Caco-2 (cell line): ENCODE data around the gene SLC25A10. TPM values are rescaled to one million over a fixed set of nuclear protein-coding genes. Genes with fewer than 3 reads are reported as not detected.

ENCODE experiments used
- BruUV-seq: library from RNA; stranded (reverse); fragments of 400-500 nt; replicated peaks from 2 replicates; lab custom pipeline; 2021; lab: Mats Ljungman, UMichigan
- CTCF ChIA-PET: fragments of 300-600 bp; sonication (Branson Sonifier 250); formaldehyde crosslinking; loops from one replicate; lab custom pipeline; 2022; ENCODE audit warnings: antibody characterized with exemption; lab: Charles Lee
- POLR2A ChIA-PET: fragments of 300-600 bp; sonication (Branson Sonifier 250); formaldehyde crosslinking; loops from one replicate; lab custom pipeline; 2022; ENCODE audit warnings: antibody characterized with exemption; lab: Charles Lee
- DNase-seq, 2 experiments: peaks; one replicate each; pipeline versions ENCODE4 v3.0.0 to v3.0.0-alpha.2; 2020 to 2022
- H3K27me3 ChIP-seq: replicated peaks from 2 replicates; pipeline ENCODE4 v1.6.0; 2011; ENCODE audit warnings: low read length; ENCODE audit not compliant: control insufficient read depth, insufficient read depth
- H3K36me3 ChIP-seq: 2 replicates; pipeline ENCODE4 v1.5.1; 2011; ENCODE audit warnings: low read length; ENCODE audit not compliant: control insufficient read depth, insufficient read depth
- H3K4me1 ChIP-seq: fragments of 250-450 bp; sonication (Bioruptor Pico); 2 replicates; pipeline ENCODE4 v1.5.1; 2020; ENCODE audit warnings: mild to moderate bottlenecking
- H3K4me3 ChIP-seq: 2 replicates; pipeline ENCODE4 v1.5.1; 2011; ENCODE audit warnings: low read depth, mild to moderate bottlenecking, control low read depth, low read length
- H3K9me3 ChIP-seq: fragments of 250-450 bp; sonication (Bioruptor Pico); 2 replicates; pipeline ENCODE4 v1.5.1; 2020; ENCODE audit warnings: mild to moderate bottlenecking, moderate library complexity
- H3K27ac Mint-ChIP-seq: one replicate; pipeline ENCODE4 v1.8.0; 2022; ENCODE audit warnings: mixed read lengths; ENCODE audit not compliant: unreplicated experiment
- H3K27me3 Mint-ChIP-seq: one replicate; pipeline ENCODE4 v1.8.0; 2022; ENCODE audit warnings: mixed read lengths; ENCODE audit not compliant: insufficient read depth, unreplicated experiment
- H3K36me3 Mint-ChIP-seq: one replicate; pipeline ENCODE4 v1.8.0; 2022; ENCODE audit warnings: mild to moderate bottlenecking, mixed read lengths; ENCODE audit not compliant: insufficient read depth, unreplicated experiment
- H3K4me1 Mint-ChIP-seq: one replicate; pipeline ENCODE4 v1.8.0; 2022; ENCODE audit warnings: low read depth, mixed read lengths; ENCODE audit not compliant: unreplicated experiment
- H3K4me3 Mint-ChIP-seq: one replicate; pipeline ENCODE4 v1.8.0; 2022; ENCODE audit warnings: mild to moderate bottlenecking, moderate library complexity, mixed read lengths; ENCODE audit not compliant: unreplicated experiment
- H3K9me3 Mint-ChIP-seq: one replicate; pipeline ENCODE4 v1.8.0; 2022; ENCODE audit warnings: mixed read lengths; ENCODE audit not compliant: unreplicated experiment
- intact Hi-C: fragments of 100-400 bp; cut with micrococcal nuclease; formaldehyde crosslinking; loops from one replicate; pipeline ENCODE4 v1.10.0; 2022; ENCODE audit not compliant: unreplicated experiment
- total RNA-seq: library from RNA; stranded (reverse); gene quantifications from 2 replicates; pipeline ENCODE4 v1.2.3, GENCODE V29; 2022
- TF ChIP-seq, protein P1 (sequence below), 2 experiments: fragments of 200-600 bp in 1 of 2; IDR thresholded peaks; 1 replicate in 1 of 2; 2 replicates in 1 of 2; pipeline versions ENCODE4 v1.5.1 to v1.8.0; 2011 to 2022; ENCODE audit warnings: antibody characterized with exemption in 1 of 2, control low read depth in 1 of 2, inconsistent platforms in 1 of 2, low read depth in 1 of 2, low read length in 1 of 2, mild to moderate bottlenecking in 1 of 2, moderate library complexity in 1 of 2; ENCODE audit not compliant: insufficient read depth in 1 of 2, severe bottlenecking in 1 of 2, unreplicated experiment in 1 of 2

Gene SLC25A10
- total RNA-seq, 1 experiment from 2014 or later = 49.5 TPM

- peaks cover 18% of the 10 kb centered on the region for H3K4me1 ChIP-seq
- no peaks in the 10 kb centered on the region for H3K27me3 ChIP-seq
- H3K4me3 ChIP-seq = no peak overlapping the region
- intact Hi-C loops = no loop called here
- Mint-ChIP-seq H3K4me1 (peaks cover 23% of the 10 kb centered on the region), H3K27ac (peak overlapping the region; percentile 12), H3K36me3 (peaks cover 99% of the 10 kb centered on the region), H3K4me3 (peak overlapping the region; percentile 93), H3K27me3 (no peaks in the 10 kb centered on the region), H3K9me3 (no peaks in the 10 kb centered on the region)
- H3K9me3 ChIP-seq = no peaks in the 10 kb centered on the region
- H3K36me3 ChIP-seq = peaks cover 8% of the 10 kb centered on the region
- ChIA-PET CTCF (interaction anchor here (0.9 kb wide), 1 partner anchor 181 kb away, joined by 4 read pairs; no protein-coding TSS in a partner anchor), POLR2A (interaction anchor here (0.5 to 3.0 kb wide), 2 partner anchors 17 to 62 kb away, joined by 3 to 45 read pairs; partner anchors contain the start of genes ARL16 and HGS)
- no TSS peak for BruUV-seq
- DNase-seq = no peak
- TF ChIP-seq, protein P1, sequence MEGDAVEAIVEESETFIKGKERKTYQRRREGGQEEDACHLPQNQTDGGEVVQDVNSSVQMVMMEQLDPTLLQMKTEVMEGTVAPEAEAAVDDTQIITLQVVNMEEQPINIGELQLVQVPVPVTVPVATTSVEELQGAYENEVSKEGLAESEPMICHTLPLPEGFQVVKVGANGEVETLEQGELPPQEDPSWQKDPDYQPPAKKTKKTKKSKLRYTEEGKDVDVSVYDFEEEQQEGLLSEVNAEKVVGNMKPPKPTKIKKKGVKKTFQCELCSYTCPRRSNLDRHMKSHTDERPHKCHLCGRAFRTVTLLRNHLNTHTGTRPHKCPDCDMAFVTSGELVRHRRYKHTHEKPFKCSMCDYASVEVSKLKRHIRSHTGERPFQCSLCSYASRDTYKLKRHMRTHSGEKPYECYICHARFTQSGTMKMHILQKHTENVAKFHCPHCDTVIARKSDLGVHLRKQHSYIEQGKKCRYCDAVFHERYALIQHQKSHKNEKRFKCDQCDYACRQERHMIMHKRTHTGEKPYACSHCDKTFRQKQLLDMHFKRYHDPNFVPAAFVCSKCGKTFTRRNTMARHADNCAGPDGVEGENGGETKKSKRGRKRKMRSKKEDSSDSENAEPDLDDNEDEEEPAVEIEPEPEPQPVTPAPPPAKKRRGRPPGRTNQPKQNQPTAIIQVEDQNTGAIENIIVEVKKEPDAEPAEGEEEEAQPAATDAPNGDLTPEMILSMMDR (IDR thresholded peaks at IDR 0.05; ENCODE audit: insufficient read depth in 1 of 2, low read depth in 1 of 2, low read length in 1 of 2, severe bottlenecking in 1 of 2, unreplicated experiment in 1 of 2) = no peak
These were observed 11.5 kb upstream of the SLC25A10 start for GRCh38 chr17:81700353-81701287.

- ChIA-PET POLR2A (interaction anchor here (0.5 to 3.0 kb wide), 2 partner anchors 18 to 63 kb away, joined by 3 to 45 read pairs; partner anchors contain the start of genes ARL16 and HGS), CTCF (interaction anchor here (0.5 to 1.5 kb wide), 4 partner anchors 8 to 182 kb away, joined by 3 to 5 read pairs (median 4); partner anchors contain the start of genes ARL16 and HGS)
- TF ChIP-seq, protein P1 (IDR thresholded peaks at IDR 0.05; ENCODE audit: insufficient read depth in 1 of 2, low read depth in 1 of 2, low read length in 1 of 2, severe bottlenecking in 1 of 2, unreplicated experiment in 1 of 2) = no peak
- no TSS peak for BruUV-seq
- Mint-ChIP-seq H3K4me3 (peak overlapping the region; percentile 93), H3K27ac (peak overlapping the region; percentile 98), H3K9me3 (no peaks in the 10 kb centered on the region), H3K4me1 (peaks cover 23% of the 10 kb centered on the region), H3K36me3 (peaks cover 99% of the 10 kb centered on the region), H3K27me3 (no peaks in the 10 kb centered on the region)
- no peaks in the 10 kb centered on the region for H3K27me3 ChIP-seq
- intact Hi-C loops = no loop called here
- H3K4me3 ChIP-seq = peak overlapping the region; percentile 86
- peaks cover 18% of the 10 kb centered on the region for H3K4me1 ChIP-seq
- no peaks in the 10 kb centered on the region for H3K9me3 ChIP-seq
- H3K36me3 ChIP-seq = peaks cover 10% of the 10 kb centered on the region
- peak in 1 of 2 experiments; percentile 39 for DNase-seq
These were observed 10.6 kb upstream of the SLC25A10 start for GRCh38 chr17:81701288-81702071.
